SIG-M5 treated with dmso at 0.1 percent for 504 hours (cell line): Measurements from ENCODE around the gene TLE7.

Source experiments
- DNase-seq: peaks from one replicate; lab custom pipeline; 2025; ENCODE audit not compliant: unreplicated experiment; lab: John Stamatoyannopoulos, UW

Gene TLE7

DNA sequence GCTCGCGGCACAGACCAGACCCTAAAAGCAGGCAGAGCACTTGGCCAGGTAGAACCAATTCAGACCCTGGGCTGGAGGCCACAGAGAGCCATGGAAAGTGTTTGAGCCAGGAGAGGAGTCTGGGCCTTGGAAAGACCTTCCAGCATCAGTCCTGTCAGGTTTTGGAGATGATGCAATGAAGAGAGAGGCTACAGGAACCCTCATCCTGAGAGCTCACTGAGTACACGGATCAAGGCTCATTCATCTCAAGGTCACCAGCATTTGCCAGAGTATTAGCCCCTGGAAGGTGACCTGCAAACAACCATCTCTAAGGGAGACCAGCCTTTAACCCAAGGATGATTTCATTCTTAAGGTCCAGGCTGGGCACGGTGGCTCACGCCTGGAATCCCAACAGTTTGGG lies 27.8 kb downstream of the TLE7 start:
- no peak for DNase-seq

DNA sequence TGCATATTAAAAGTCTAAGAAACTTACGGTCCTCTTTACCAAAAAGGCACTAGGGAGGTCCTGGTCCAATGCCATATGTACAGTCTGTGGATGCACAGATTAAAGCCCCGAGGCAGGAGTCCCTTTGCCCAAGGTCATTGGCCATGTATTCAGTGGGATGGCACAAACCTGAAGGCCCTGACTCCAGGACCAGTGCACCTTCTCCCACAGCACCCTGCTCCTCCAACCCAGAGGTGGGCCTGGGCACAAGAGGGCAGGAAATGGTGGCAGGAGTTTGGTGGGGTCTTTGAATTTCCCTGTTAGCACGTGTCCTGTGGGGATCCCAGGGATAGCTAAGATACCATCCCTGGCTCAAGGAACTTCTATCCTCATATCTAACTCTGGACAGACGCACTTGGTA lies 28.5 kb downstream of the TLE7 start:
- no peak for DNase-seq

DNA sequence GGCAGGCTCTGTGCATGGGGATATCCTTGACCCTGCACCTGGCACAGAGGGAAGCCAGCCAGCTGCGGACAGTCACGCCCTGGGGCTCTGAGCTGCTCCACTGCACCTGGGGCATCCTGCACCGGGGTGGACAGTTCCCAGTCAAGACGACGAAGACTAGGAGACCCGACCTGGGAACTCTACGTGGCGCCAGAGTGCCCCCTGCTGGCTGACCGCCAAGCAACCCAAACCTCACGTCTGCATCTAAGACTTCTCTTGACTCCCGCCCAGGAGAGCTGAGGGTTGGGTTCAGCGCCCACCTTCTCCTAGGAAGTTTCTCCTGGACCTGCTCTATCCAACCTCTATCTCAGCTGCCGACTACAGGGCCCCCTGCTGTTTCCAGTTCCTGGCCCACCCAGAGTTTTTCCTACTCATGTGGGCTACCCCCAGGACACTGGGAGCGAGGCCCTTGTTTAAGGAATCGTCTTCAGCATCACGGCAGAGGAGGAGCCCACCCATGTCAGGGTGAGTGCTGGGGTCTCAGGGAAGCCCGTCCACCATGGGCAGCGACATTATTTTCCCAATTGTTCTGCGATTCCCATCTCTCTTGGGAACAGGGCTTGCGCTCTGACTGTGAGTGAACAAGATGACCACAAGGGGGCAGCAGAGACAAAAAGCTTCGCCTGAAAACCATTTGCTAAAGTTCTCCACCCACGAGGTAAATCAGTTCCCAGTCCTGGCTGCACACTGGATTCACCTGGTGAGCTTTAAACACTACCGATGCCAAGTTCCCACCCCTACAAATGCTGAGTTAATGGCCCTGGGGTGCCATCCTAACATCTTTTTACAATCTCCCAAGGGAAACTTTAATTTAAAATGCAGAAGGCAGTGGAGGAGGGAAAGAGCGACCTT lies 29.3 kb downstream of the TLE7 start:
- DNase-seq, result peak; percentile 48

DNA sequence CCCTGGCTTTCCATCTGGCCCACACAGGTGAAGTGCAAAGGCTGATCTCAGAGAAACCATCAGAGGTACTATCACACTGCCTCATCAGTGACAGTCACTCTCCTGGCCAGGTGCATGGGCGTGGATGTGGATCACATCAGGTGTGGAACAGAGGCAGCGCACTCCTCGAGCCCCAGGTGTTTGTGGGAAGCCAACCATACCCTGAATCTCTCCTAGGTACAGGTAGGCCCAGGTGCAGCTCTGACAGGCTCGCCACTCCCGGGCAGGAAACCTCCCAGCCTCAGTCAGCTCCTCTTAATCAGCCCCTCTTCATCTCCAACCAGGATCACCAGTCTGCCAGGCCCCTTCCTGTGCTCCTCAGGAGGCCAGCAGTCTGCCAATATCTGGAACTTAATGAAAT lies 31.7 kb downstream of the TLE7 start:
- DNase-seq, result no peak

DNA sequence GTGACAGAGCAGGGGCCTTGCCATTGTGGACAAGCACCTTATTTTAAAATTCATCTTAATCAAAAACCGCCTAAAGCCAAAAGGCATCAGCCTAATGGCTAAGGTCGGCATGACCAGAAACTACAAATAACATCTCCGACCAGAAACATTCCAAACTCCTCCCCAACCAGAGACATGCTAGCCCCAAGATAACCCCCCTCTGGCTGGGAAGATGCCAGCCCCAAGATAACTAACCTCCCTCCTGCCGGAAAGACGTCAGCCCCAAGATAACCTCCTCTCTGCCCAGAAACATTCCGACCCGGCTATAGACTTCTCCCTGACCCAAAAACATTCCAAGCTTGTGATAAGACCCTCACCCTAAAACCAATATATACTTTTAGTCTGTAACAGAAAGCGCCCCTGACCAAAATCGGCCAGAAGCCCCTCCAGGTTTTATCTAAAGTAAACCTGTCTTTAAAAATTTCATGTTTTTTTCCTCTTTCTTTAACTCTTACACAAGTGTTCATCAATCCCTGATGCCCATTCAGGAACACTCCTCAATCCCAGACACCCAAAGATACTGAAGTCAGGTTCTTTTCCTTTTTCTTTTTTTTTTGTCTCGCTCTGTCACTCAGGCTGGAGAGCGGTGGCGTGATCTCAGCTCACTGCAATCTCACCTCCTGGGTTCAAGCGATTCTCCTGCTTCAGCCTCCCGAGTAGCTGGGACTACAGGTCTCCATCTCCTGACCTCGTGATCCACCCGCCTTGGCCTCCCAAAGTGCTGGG lies 32.7 kb downstream of the TLE7 start:
- DNase-seq, result no peak

DNA sequence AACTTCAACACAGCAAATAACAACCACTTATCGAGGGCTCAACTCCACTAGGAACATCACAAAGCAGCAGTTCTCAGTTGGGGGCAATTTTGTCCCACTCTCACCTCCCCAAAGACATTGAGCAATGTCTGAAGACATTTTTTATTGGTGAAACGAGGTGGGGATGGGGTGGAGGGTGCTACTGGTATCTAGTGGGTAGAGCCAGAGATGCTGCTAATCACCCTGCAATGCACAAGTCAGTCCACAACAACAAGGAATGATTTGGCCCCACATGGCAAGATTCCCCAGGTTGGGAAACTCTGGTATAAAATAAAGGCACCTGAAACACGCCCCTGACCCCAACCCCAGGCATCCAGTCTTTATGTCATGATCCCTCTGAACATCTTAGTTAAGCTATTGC lies 33.3 kb downstream of the TLE7 start:
- no peak for DNase-seq

DNA sequence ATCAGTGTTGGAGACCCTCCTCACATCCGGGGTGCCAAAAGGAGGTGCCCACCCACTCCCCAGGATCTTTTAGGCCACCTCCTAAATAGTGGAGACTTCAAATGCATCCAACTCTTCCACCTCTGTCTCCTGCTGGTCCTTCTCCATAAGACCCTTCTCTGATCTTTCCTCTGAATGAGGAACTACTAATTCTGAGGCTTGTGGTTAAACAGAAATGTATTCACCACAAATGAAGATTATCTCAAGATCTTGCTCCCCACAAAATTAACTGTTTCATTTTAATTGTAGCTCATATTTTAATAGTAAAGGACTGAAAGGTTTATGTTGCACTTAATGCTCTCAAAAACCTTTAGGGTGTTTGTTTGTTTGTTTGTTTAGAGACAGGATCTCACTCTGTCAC lies 34.1 kb downstream of the TLE7 start:
- peak; percentile 25 for DNase-seq

DNA sequence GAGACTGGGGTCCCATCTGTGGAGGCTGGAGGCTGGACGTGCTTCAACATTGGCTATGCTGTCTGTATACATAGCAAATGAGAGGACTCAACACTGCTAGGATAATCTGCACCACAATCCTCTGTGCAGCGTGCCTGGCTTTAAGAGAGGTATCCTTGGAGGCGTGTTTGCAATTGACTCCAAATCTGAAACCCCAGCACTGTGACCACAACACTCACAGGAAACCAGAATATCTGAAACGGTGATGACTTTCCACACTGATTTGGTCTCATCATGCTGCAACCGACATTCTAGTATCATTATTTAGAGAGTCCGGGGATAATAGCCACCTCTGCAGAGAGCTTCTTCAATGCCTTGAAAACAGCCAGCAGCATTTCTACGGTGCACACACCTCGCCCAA lies 35.1 kb downstream of the TLE7 start:
- no peak for DNase-seq

GRCh38 chr16:71406316-71406715 lies 35.5 kb downstream of the TLE7 start:
- DNase-seq, result no peak

- no peak for DNase-seq
Measured at GRCh38 chr16:71404364-71404763, 37.5 kb downstream of the TLE7 start.

DNA sequence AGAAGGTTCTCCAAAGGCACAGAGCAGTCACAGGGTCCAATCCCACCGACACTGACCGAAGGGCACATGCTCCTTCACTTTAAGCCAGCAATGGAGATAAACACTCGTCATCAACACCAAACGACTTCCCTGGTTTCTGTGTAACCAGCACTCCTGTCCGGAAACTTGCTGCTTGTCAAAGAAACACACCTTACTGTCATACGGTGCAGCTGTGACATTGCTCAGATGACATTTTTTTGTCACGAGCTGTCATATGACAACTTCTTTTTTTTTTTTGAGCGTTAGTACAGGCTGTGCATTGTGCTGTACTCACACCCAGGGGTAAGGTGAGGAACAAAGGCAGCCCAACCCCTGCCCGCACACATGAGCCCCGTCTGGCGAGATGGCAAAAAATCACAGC lies 39.2 kb downstream of the TLE7 start:
- DNase-seq, result no peak

DNA sequence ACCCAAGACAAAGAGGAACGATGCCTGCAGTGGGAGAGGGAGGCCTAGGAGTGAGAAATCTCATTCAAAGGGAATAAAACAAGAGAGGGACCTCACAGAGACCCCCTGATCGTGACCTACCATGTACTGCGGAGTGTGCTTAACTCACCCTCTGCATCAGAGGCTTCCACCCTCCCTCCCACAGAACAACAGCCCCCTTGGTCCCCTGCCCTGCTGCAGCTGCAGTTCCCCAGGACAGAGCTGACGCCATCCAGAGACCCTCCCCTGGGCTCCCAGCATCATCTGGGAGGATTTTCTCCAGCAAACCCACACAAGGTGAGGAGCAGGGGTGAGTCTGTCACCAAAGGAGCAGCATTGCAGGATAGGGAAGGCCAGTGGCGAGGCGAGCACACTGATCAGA lies 39.8 kb downstream of the TLE7 start:
- no peak for DNase-seq

DNA sequence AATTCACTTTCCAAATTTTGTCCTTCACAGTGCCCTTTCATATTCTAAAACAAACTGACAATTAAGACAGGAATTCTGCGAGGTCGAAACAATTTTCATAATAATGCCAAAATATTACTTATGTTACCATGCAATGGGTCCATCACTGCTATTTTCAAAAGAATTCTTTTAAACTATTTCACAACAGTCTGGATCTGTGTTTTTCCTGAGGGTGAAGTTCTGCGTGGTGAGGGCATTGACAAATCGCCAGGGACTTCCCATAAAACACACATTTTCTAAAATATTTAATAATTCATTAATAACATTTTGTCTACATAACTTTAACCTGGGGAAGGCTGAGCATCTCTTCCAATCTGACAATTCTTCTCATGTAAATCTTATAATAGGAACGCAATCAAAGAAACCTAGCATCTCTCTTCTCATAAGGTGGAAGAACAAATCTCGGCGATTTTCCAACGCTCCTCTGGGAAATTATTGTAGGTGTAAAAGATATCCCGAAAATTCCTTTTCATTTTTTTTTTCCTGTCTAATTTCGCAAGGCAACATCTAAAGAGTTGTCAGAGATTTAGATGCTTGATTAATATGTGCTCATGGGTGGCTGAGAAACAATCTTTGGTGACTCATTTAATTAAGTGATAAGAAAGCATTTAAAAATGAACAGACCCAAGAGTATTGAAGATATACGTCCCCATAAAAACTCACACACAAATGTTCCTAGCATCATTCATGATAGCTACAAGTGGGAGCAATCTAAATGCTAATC lies 41.9 kb downstream of the TLE7 start:
- no peak for DNase-seq

DNA sequence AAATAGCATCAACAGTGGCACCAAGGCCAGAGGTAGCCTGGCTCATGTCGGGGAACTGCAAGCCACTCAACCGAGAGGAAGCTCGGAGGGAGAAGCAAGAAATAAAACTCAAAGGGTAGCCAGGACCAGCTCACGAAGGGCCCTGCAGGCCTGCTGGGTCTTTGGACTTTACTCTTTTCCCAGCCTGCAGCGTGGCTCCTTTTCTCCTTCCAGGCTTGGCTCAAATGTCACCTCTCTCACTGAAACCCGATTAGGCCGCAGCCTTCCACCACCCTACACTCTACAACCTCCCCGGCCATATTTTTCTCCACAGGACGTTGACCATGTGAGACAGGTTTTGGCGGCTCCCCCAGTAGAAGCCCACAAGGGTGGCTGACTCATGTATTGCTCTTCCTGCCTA lies 45.3 kb downstream of the TLE7 start:
- DNase-seq, result no peak

DNA sequence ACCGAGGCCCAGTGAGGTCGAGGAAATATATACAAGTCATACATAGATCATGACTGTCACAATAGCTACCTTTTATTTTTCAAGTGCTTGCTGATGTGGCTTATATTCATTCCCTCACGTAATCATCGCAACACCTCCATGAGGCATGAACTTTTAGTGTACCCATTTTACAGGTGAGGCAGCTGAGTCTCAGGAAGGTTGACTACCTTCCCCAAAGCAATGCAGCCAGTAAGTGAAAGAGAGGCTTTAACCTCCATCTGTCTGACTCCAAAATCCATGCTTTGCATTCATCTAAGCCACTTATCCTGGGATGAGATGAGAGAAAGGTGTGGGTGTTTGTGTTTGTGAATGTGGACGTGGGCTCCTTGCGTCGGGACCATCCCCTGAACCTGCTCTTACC lies 52.5 kb downstream of the TLE7 start:
- no peak for DNase-seq

- no peak for DNase-seq
Measured at GRCh38 chr16:71387045-71387871, 54.6 kb downstream of the TLE7 start.

GRCh38 chr16:71384073-71384724 lies 57.7 kb downstream of the TLE7 start:
- DNase-seq, result no peak

DNA sequence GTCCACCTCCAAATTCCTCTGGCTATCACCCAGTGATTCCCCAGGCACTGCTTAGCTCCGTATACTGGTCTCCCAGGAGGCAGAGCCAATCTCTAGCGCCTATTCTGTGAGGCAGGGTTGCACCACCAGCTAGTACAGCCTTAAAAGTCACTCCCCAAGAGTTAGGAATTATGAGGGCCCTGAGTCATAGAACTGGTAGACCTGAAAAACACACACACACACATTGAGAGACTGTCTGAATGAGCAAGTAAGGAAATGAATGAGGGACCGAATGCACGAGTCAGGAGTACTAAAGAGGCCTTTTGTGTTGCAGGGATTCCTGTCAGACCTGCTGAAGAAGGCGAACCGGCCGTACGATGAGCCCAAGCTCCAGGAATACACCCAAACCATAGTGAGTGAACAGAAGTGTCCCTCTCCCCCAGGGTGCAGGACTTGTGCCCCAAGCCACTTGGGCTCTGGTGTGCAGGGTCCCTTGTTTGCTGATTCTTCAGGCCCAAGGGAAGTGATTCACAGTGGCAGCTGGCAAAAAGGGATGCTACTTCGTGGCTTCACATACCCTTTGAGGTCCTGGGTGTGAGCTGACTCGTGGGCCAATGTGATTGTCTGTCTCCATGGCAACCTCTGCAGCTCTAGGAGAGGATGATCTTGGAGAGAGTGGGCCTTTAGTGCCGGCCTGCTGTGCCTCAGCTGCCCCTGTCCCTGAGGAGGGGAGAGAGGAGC lies 58.6 kb downstream of the TLE7 start:
- no peak for DNase-seq

GRCh38 chr16:71380831-71381230 lies 61.0 kb downstream of the TLE7 start:
- no peak for DNase-seq
